Measurements from ENCODE around the gene HOXB4. TPM values are rescaled to one million over a fixed set of nuclear protein-coding genes. Genes with fewer than 3 reads are reported as not detected.

Gene HOXB4
- total RNA-seq, 1 experiment from 2014 or later = 0.67 TPM

- DNase-seq (ENCODE audit: extremely low read depth, low read depth) = no peak
These were observed 37.2 kb upstream of the HOXB4 start, which contains the start of gene HOXB8 for GRCh38 chr17:48615047-48615962. TSS of gene HOXB8 (minus strand) at chr17:48615292. CDS start at chr17:48614704, 588 bp downstream.

- DNase-seq (ENCODE audit: extremely low read depth, low read depth) = no peak
These were observed 35.9 kb upstream of the HOXB4 start for GRCh38 chr17:48613862-48614694.

- DNase-seq (ENCODE audit: extremely low read depth, low read depth) = no peak
These were observed 34.9 kb upstream of the HOXB4 start for GRCh38 chr17:48612854-48613691.

GRCh38 chr17:48612456-48612853, 34.3 kb upstream of the HOXB4 start:
- no peak for DNase-seq (ENCODE audit: extremely low read depth, low read depth)

GRCh38 chr17:48611681-48612455, 33.7 kb upstream of the HOXB4 start:
- DNase-seq (ENCODE audit: extremely low read depth, low read depth) = no peak

DNA sequence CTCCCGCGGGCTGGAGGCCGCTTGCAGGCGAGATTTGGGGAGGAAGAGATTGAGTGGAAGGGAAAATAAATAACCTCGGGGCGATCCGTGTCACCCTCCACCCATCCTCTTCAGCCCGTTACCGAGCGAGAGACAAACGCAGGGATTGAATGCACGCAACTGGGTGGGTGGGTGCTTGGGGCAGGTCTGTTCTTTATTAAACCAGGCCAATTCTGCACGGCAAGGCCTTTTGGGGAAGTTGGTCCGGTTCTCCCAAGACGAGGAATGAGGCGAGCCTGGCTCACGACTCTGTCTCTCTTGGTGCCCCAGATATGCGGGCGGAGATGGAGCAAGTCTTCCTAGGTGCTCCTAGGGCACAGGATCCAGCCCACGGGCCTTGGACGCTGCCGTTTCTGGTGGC, 33.1 kb upstream of the HOXB4 start:
- DNase-seq (ENCODE audit: extremely low read depth, low read depth) = no peak

GRCh38 chr17:48610282-48611211, 32.4 kb upstream of the HOXB4 start, which contains the start of gene HOXB7:
TSS of gene HOXB7 (minus strand) at chr17:48611017. CDS start at chr17:48610918, 99 bp downstream.
- DNase-seq (ENCODE audit: extremely low read depth, low read depth) = no peak

DNA sequence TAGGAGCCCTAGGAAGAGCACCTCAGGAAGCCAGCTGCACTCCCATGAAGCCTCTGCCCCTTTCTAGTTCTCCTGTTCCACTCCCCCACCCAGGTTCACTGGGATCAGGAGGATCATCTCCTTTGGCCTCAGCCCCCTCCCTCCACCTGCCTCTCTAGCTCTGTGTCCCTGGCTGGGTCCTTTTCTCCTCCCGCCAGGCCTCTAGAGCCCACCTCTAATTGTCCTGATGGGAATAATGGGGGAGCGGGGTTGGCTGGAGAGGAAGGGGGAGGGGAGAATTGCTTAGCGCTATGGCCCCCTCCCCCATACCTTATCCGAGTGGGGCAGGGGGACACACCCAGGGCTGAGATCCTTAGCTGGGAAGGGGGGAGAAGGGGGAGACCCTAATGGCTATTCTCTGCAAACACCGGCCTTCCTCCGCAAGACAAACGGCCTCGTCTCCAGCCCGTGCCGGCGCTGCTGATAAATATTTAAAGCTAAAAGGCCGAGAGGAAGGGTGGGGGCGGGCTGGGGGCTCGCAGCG, 31.7 kb upstream of the HOXB4 start:
- DNase-seq (ENCODE audit: extremely low read depth, low read depth) = no peak

DNA sequence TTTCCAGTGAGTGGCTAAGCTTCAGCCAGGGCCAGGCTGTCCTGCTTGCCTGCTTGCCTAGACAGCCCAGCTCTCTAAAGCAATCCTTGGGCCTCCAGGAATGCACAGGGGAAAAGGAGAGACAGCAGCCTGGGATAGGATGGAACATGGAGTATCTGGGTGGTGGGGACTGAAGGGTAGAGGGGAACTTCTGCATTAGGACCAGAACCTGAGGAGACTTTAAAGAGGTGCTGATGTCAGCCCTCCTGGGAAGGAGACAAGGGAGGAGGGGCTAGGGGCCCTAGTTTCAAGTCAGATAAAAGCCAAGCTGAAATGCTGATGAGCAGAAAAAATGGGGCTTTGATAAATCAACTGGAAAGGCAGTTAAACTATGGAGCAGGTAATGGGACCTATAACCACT, 30.9 kb upstream of the HOXB4 start:
- no peak for DNase-seq (ENCODE audit: extremely low read depth, low read depth)

DNA sequence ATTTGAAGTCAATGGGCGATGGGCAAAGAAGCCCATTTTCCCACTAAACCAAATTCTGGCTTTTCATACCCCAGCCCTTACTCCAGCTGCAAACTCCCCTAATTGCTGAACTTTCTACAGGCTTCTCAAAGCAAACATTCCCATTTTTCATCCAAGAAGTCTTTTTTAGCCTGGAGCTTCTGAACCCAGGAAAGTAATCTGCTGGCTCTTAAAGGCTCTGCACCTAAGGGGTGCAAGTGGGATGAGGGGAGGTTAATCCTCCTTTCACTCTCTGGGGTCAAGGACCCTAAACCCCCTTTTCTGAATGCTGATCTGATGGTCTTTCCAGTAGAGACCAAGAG, 30.3 kb upstream of the HOXB4 start:
- no peak for DNase-seq (ENCODE audit: extremely low read depth, low read depth)

GRCh38 chr17:48606892-48607614, 28.9 kb upstream of the HOXB4 start:
- no peak for DNase-seq (ENCODE audit: extremely low read depth, low read depth)

DNA sequence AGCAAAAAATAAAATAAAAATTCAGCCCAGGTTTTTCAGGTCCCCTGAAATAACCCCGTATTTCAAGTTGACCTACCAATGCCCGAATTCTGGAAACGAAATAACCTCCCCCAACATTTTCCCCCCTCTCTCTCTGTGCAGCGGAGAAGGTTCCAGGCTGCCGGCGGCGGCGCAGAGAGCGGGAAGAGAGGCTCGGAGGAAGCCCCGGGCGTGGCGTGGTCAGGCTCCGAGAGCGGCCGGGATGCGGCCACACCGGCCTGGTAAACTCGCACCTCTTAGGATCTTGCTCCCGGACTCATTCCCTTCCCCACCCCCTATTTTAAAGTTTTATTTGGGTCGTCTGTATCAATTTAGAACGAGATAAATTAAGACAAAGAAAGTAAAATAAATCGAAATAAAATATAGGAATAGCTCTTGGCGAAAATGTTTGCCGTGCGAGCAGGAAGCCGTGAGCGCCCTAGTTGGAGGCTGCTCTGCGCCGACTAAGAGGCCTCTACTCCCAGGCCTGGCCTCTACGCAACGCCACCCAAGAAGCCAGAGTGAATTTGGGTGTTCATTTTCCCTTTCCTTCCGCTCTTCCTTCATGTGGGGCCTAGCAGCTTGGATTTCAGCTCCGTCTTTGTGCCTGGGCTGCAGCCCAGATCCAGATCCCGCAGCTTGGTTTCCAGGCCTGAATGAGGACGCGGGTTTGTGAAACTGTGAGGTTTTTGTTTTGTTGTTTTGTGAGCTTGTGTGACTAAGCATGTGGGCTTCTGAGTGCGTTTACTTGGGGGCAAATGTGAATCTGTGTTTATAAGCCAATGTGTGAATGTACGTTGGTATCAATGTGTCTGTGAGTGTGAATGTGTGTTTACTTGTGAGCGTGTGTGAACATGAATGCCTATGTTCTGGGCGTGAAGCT, 28.1 kb upstream of the HOXB4 start:
- DNase-seq (ENCODE audit: extremely low read depth, low read depth) = no peak

DNA sequence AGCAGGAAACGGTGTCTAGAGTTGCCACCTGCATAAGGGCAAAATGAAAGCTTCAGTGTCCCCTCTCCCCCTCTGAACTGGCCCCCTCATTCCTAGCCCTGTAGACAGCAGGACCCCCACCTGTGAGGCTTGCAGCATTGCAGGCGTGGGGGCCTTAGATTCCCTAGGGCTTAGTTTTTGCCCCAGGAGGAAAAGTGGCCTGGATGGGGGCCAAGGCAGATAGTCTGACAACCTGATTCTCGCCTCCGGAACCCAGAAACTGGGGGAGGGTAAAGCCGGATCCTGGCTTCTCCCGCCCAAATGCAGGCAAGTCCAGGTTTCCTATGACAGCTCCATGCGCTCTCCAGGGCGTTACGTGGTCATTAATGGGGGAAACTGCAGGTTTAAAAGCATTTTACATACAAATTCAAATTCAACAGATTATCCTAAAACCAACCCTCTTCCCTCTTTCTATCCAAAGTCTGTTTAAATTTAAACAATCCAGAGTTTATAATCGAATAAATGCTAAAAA, 27.3 kb upstream of the HOXB4 start:
- DNase-seq (ENCODE audit: extremely low read depth, low read depth) = no peak

- DNase-seq (ENCODE audit: extremely low read depth, low read depth) = no peak
These were observed 26.7 kb upstream of the HOXB4 start, which contains the start of gene HOXB6 for GRCh38 chr17:48604770-48605329. TSS of gene HOXB6 (minus strand) at chr17:48604986. CDS start at chr17:48598150, 6,836 bp downstream.

DNA sequence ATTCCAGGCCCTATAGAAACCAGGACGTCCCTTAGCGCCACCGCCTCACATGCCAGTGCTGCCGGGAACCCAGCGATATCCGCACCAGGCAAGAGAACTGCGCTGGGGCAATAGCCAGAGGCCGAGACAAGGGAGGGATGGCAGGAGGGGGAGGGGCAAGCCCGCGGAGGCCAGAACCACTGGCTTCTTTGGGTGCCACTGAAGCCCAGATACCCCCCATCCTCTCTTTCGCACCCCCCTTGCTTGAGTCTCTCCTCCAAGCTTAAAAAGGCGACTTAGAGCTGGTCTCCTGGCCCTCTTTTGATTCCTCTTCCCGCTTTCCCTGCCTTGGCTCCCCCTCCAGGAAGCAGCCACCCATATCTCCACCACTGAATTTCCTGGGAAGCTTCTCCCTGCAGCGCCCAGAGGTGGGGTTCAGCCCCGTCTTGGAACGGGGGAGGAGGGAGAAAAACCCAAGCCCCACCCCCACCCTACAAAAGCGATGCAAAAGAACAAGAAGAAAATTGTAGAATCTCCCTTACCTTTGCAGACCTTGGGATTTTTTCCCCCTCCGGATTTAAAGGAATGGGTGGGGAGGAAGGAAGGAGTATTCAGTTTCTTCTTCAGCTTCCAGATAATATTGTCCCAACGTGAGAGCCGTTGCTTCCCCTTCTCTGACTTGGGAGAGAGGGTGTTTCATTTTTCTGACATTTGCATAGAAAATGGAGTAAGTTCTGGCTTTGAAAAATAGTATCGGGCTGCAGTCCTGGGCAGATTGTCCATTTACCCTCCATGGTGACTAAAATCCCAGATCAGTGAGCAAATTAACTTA, 26.0 kb upstream of the HOXB4 start:
- peak; percentile 78 for DNase-seq (ENCODE audit: extremely low read depth, low read depth)

Measured in NCI-H460 (cell line).